SHP77 (cell line): Measurements from ENCODE around the gene COQ8B.

Experiments used
- DNase-seq, 2 experiments: peaks; one replicate each; lab custom pipeline; 2025; lab: John Stamatoyannopoulos, UW

COQ8B gene

GRCh38 chr19:40691421-40692211, 25.1 kb downstream of the COQ8B start:
- peak in 1 of 2 experiments; percentile 91 for DNase-seq

GRCh38 chr19:40690693-40691420, 25.8 kb downstream of the COQ8B start:
- peak; percentile 92 to 93 for DNase-seq

GRCh38 chr19:40690050-40690692, 26.5 kb downstream of the COQ8B start, which contains the start of gene NUMBL:
Gene NUMBL, minus strand, starts transcription at chr19:40690651. Its CDS starts 168 bp downstream, at chr19:40690483.
- no peak for DNase-seq

- peak in 1 of 2 experiments; percentile 44 for DNase-seq
Observed at GRCh38 chr19:40689339-40690049, 27.2 kb downstream of the COQ8B start.

GRCh38 chr19:40688987-40689338, 27.7 kb downstream of the COQ8B start:
- DNase-seq, result no peak

GRCh38 chr19:40688309-40688708, 28.4 kb downstream of the COQ8B start:
- no peak for DNase-seq

GRCh38 chr19:40687525-40688016, 29.1 kb downstream of the COQ8B start:
- no peak for DNase-seq

GRCh38 chr19:40686882-40687524, 29.7 kb downstream of the COQ8B start:
- no peak for DNase-seq

- no peak for DNase-seq
Observed at GRCh38 chr19:40685563-40685962, 31.1 kb downstream of the COQ8B start.

GRCh38 chr19:40685016-40685526, 31.6 kb downstream of the COQ8B start:
- no peak for DNase-seq

- DNase-seq, result no peak
Observed at GRCh38 chr19:40684280-40684679, 32.4 kb downstream of the COQ8B start.

GRCh38 chr19:40683437-40683836, 33.2 kb downstream of the COQ8B start:
- no peak for DNase-seq

GRCh38 chr19:40682431-40682964, 34.2 kb downstream of the COQ8B start:
- DNase-seq, result no peak

GRCh38 chr19:40681039-40681438, 35.6 kb downstream of the COQ8B start:
- no peak for DNase-seq

GRCh38 chr19:40677156-40677555, 39.5 kb downstream of the COQ8B start:
- DNase-seq, result no peak

- DNase-seq, result no peak
Observed at GRCh38 chr19:40674291-40674690, 42.4 kb downstream of the COQ8B start.

GRCh38 chr19:40673397-40673796, 43.3 kb downstream of the COQ8B start:
- DNase-seq, result no peak

GRCh38 chr19:40672573-40673299, 44.0 kb downstream of the COQ8B start:
- DNase-seq, result no peak

- DNase-seq, result no peak
Observed at GRCh38 chr19:40672038-40672437, 44.6 kb downstream of the COQ8B start.

GRCh38 chr19:40671404-40671803, 45.3 kb downstream of the COQ8B start:
- DNase-seq, result no peak
